Uterus (tissue), 2 donors: ENCODE results near the gene HOATZ.

ENCODE experiments used
- CTCF ChIP-seq, 4 experiments: fragments of 200-600 bp in 2 of 4; fragments of 450-650 bp in 2 of 4; sonication (generic) in 2 of 4; IDR thresholded peaks; one replicate each; pipeline ENCODE4 v1.5.1; 2016 to 2019; ENCODE audit warnings: antibody characterized with exemption in 4 of 4, mild to moderate bottlenecking in 2 of 4, moderate library complexity in 1 of 4
- POLR2A ChIP-seq, 2 donors: fragments of 450-650 bp; IDR thresholded peaks; one replicate each; pipeline ENCODE4 v1.6.1; 2016; ENCODE audit warnings: antibody characterized with exemption in 2 of 2, mild to moderate bottlenecking in 1 of 2, moderate library complexity in 1 of 2

DNA sequence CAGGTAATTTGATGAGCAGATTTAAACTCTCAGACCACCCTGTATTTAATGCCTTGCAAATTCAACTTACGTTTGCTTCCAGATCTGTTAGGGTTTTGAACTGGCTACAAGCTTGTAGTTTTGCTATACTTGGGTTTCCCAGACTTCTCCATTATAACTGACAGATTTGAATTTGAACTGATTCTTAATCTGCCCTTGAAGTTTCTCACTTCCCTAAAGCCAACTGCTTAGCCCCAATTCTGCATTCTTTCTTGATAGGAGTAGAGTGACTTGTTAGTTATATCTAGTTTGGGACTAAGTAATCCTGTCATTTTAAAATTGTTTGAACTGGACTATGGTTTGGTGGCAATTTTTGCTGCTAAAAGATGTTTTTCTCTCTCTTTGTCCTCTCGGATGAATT is 35.7 kb downstream of the HOATZ start:
- TF ChIP-seq CTCF (IDR thresholded peaks at IDR 0.05) (no peak), POLR2A (IDR thresholded peaks at IDR 0.05) (no peak)
